Activated naive CD4-positive, alpha-beta T cell treated with anti-CD3 and anti-CD28 coated beads, Interleukin-2, amount 50 U/mL, for 16 hours (primary cell): Measurements from ENCODE around the gene OR2A2.

ENCODE experiments used
- DNase-seq: peaks from one replicate; pipeline ENCODE4 v3.0.0-alpha.2; 2020

The OR2A2 gene

DNA sequence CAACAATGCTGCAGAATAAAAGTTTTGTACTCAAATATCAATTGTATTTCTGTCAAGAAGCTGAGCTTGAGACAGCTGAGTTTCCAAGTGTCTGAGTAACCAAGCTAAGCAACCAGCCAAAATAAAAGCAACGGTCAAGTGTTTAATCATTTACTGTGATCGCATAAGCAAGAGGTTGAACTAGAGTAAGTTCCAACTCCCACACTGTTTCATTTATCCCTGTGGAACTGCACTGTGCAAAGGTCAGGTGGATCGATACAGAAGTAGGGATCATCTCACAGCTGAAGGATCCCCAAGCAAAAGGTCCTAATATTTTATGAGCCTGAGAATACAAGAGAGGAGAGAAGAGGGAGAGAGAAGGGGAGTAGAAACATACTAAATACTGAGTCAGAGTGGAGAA, 35.0 kb downstream of the OR2A2 start:
- DNase-seq: no peak

DNA sequence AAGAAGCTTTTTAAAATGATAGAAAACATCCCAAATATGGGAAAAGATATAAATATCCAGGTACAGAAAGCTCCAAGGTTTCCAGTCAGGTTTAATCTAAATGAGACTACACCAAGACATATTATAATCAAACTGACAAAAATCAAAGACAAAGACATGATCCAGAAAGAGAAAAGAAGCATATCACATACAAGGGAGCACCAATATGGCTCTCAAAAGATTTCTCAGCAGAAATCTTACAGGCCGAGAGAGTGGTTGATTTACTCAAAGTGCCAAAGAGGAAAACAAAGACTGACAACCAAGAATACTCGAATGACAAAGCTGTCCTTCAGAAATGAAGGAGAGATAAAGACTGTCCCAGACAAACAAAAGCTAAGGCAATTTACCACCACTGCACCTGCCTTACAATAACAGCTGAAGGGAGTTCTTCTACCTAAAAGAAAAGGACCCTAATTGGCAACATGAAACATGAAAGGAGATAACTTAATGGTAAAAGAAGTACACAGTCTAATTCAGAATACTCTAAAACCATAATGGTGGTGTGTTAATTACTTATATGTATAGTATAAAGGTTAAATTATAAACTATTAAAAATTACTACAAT, 38.9 kb downstream of the OR2A2 start:
- no peak for DNase-seq

DNA sequence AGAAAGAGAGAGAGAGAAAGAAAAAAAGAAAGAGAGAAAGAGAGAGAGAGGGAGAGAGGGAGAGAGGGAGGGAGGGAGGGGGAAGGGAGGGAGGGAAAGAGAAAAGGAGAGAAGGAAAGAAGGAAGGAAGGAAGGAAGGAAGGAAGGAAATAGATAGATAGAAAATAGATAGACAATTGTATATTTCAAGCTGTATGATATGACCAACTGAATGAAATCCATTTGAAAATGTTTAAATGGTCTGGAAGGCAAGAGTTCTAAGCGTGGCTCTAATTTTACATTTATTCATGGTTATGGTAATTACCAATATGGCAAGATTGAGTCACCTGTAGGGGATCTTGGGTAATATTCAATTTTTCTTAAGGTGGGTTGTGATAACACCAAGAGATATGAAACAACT, 49.5 kb downstream of the OR2A2 start:
- DNase-seq: no peak
